DMS153 treated with DMSO at 0.1 percent for 48 hours (cell line): Measurements from ENCODE around the gene PLAC1.

Experiments used
- DNase-seq: peaks from one replicate; lab custom pipeline; 2025; ENCODE audit not compliant: unreplicated experiment; lab: John Stamatoyannopoulos, UW

The PLAC1 gene

GRCh38 chrX:134544513-134545151 lies 113.6 kb downstream of the PLAC1 start:
- DNase-seq = no peak

GRCh38 chrX:134544135-134544512 lies 114.1 kb downstream of the PLAC1 start:
- no peak for DNase-seq

GRCh38 chrX:134543288-134543687 lies 115.0 kb downstream of the PLAC1 start:
- no peak for DNase-seq

- DNase-seq = peak; percentile 39
Observed at GRCh38 chrX:134542485-134542884, 115.8 kb downstream of the PLAC1 start.

GRCh38 chrX:134541906-134542305 lies 116.4 kb downstream of the PLAC1 start:
- no peak for DNase-seq

- no peak for DNase-seq
Observed at GRCh38 chrX:134538316-134538715, 120.0 kb downstream of the PLAC1 start.

GRCh38 chrX:134537179-134537955 lies 120.9 kb downstream of the PLAC1 start:
- no peak for DNase-seq

- no peak for DNase-seq
Observed at GRCh38 chrX:134533952-134534351, 124.3 kb downstream of the PLAC1 start.

- no peak for DNase-seq
Observed at GRCh38 chrX:134533352-134533751, 124.9 kb downstream of the PLAC1 start.

GRCh38 chrX:134530845-134531244 lies 127.4 kb downstream of the PLAC1 start:
- DNase-seq = no peak

GRCh38 chrX:134529481-134529880 lies 128.8 kb downstream of the PLAC1 start:
- DNase-seq = no peak

GRCh38 chrX:134528960-134529359 lies 129.3 kb downstream of the PLAC1 start:
- DNase-seq = no peak

GRCh38 chrX:134526399-134526798 lies 131.9 kb downstream of the PLAC1 start:
- no peak for DNase-seq

- no peak for DNase-seq
Observed at GRCh38 chrX:134525086-134525792, 133.0 kb downstream of the PLAC1 start.

- DNase-seq = no peak
Observed at GRCh38 chrX:134524181-134524580, 134.1 kb downstream of the PLAC1 start.

GRCh38 chrX:134520860-134521390 lies 137.3 kb downstream of the PLAC1 start:
- DNase-seq = peak; percentile 21
